Caco-2 (cell line): ENCODE data around the gene ETV6. TPM values are rescaled to one million over a fixed set of nuclear protein-coding genes. Genes with fewer than 3 reads are reported as not detected.

ENCODE experiments used
- BruUV-seq: library from RNA; stranded (reverse); fragments of 400-500 nt; replicated peaks from 2 replicates; lab custom pipeline; 2021; lab: Mats Ljungman, UMichigan
- CTCF ChIA-PET: fragments of 300-600 bp; sonication (Branson Sonifier 250); formaldehyde crosslinking; loops from one replicate; lab custom pipeline; 2022; ENCODE audit warnings: antibody characterized with exemption; lab: Charles Lee
- POLR2A ChIA-PET: fragments of 300-600 bp; sonication (Branson Sonifier 250); formaldehyde crosslinking; loops from one replicate; lab custom pipeline; 2022; ENCODE audit warnings: antibody characterized with exemption; lab: Charles Lee
- DNase-seq, 2 experiments: peaks; one replicate each; pipeline versions ENCODE4 v3.0.0 to v3.0.0-alpha.2; 2020 to 2022
- H3K27me3 ChIP-seq: replicated peaks from 2 replicates; pipeline ENCODE4 v1.6.0; 2011; ENCODE audit warnings: low read length; ENCODE audit not compliant: control insufficient read depth, insufficient read depth
- H3K36me3 ChIP-seq: 2 replicates; pipeline ENCODE4 v1.5.1; 2011; ENCODE audit warnings: low read length; ENCODE audit not compliant: control insufficient read depth, insufficient read depth
- H3K4me1 ChIP-seq: fragments of 250-450 bp; sonication (Bioruptor Pico); 2 replicates; pipeline ENCODE4 v1.5.1; 2020; ENCODE audit warnings: mild to moderate bottlenecking
- H3K4me3 ChIP-seq: 2 replicates; pipeline ENCODE4 v1.5.1; 2011; ENCODE audit warnings: low read depth, mild to moderate bottlenecking, control low read depth, low read length
- H3K9me3 ChIP-seq: fragments of 250-450 bp; sonication (Bioruptor Pico); 2 replicates; pipeline ENCODE4 v1.5.1; 2020; ENCODE audit warnings: mild to moderate bottlenecking, moderate library complexity
- H3K27ac Mint-ChIP-seq: one replicate; pipeline ENCODE4 v1.8.0; 2022; ENCODE audit warnings: mixed read lengths; ENCODE audit not compliant: unreplicated experiment
- H3K27me3 Mint-ChIP-seq: one replicate; pipeline ENCODE4 v1.8.0; 2022; ENCODE audit warnings: mixed read lengths; ENCODE audit not compliant: insufficient read depth, unreplicated experiment
- H3K36me3 Mint-ChIP-seq: one replicate; pipeline ENCODE4 v1.8.0; 2022; ENCODE audit warnings: mild to moderate bottlenecking, mixed read lengths; ENCODE audit not compliant: insufficient read depth, unreplicated experiment
- H3K4me1 Mint-ChIP-seq: one replicate; pipeline ENCODE4 v1.8.0; 2022; ENCODE audit warnings: low read depth, mixed read lengths; ENCODE audit not compliant: unreplicated experiment
- H3K4me3 Mint-ChIP-seq: one replicate; pipeline ENCODE4 v1.8.0; 2022; ENCODE audit warnings: mild to moderate bottlenecking, moderate library complexity, mixed read lengths; ENCODE audit not compliant: unreplicated experiment
- H3K9me3 Mint-ChIP-seq: one replicate; pipeline ENCODE4 v1.8.0; 2022; ENCODE audit warnings: mixed read lengths; ENCODE audit not compliant: unreplicated experiment
- intact Hi-C: fragments of 100-400 bp; cut with micrococcal nuclease; formaldehyde crosslinking; loops from one replicate; pipeline ENCODE4 v1.10.0; 2022; ENCODE audit not compliant: unreplicated experiment
- total RNA-seq: library from RNA; stranded (reverse); gene quantifications from 2 replicates; pipeline ENCODE4 v1.2.3, GENCODE V29; 2022
- TF ChIP-seq, protein P1 (sequence below), 2 experiments: fragments of 200-600 bp in 1 of 2; IDR thresholded peaks; 1 replicate in 1 of 2; 2 replicates in 1 of 2; pipeline versions ENCODE4 v1.5.1 to v1.8.0; 2011 to 2022; ENCODE audit warnings: antibody characterized with exemption in 1 of 2, control low read depth in 1 of 2, inconsistent platforms in 1 of 2, low read depth in 1 of 2, low read length in 1 of 2, mild to moderate bottlenecking in 1 of 2, moderate library complexity in 1 of 2; ENCODE audit not compliant: insufficient read depth in 1 of 2, severe bottlenecking in 1 of 2, unreplicated experiment in 1 of 2

The ETV6 gene
- total RNA-seq, 1 experiment from 2014 or later = 15.6 TPM

DNA sequence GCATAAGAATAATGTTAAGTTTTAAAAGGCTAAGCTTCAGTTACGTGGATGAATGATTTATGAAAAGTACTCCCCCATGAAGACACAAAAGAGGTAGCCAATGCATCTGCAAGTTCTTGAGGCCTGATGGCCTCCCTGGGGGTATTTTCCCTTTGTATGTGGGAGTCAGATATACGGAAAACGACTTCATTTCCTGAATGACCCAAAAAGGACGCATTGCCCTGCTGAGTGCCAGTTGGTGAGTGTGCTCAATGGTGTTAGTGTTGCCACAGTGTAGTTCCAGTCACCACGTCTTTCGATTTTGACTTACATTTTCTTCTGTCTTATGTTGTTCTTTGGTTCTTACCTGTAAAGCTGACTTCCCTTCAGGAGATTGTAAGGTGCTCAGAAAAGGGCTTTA lies 8.0 kb downstream of the ETV6 start:
- Histone ChIP-seq H3K36me3 (no peaks in the 10 kb centered on the region), H3K27me3 (no peaks in the 10 kb centered on the region), H3K9me3 (no peaks in the 10 kb centered on the region), H3K4me3 (no peak overlapping the region), H3K4me1 (no peaks in the 10 kb centered on the region)
- H3K27ac Mint-ChIP-seq = no peak overlapping the region
- DNase-seq = no peak
- H3K4me3 Mint-ChIP-seq = no peak overlapping the region
- H3K36me3 Mint-ChIP-seq = no peaks in the 10 kb centered on the region
- TF ChIP-seq, protein P1, sequence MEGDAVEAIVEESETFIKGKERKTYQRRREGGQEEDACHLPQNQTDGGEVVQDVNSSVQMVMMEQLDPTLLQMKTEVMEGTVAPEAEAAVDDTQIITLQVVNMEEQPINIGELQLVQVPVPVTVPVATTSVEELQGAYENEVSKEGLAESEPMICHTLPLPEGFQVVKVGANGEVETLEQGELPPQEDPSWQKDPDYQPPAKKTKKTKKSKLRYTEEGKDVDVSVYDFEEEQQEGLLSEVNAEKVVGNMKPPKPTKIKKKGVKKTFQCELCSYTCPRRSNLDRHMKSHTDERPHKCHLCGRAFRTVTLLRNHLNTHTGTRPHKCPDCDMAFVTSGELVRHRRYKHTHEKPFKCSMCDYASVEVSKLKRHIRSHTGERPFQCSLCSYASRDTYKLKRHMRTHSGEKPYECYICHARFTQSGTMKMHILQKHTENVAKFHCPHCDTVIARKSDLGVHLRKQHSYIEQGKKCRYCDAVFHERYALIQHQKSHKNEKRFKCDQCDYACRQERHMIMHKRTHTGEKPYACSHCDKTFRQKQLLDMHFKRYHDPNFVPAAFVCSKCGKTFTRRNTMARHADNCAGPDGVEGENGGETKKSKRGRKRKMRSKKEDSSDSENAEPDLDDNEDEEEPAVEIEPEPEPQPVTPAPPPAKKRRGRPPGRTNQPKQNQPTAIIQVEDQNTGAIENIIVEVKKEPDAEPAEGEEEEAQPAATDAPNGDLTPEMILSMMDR (IDR thresholded peaks at IDR 0.05; ENCODE audit: insufficient read depth in 1 of 2, low read depth in 1 of 2, low read length in 1 of 2, severe bottlenecking in 1 of 2, unreplicated experiment in 1 of 2) = no peak
- POLR2A ChIA-PET = no interaction called here
- CTCF ChIA-PET = no interaction called here
- H3K9me3 Mint-ChIP-seq = no peaks in the 10 kb centered on the region
- intact Hi-C loops = no loop called here
- no peaks in the 10 kb centered on the region for H3K4me1 Mint-ChIP-seq
- no TSS peak for BruUV-seq
- H3K27me3 Mint-ChIP-seq = no peaks in the 10 kb centered on the region

DNA sequence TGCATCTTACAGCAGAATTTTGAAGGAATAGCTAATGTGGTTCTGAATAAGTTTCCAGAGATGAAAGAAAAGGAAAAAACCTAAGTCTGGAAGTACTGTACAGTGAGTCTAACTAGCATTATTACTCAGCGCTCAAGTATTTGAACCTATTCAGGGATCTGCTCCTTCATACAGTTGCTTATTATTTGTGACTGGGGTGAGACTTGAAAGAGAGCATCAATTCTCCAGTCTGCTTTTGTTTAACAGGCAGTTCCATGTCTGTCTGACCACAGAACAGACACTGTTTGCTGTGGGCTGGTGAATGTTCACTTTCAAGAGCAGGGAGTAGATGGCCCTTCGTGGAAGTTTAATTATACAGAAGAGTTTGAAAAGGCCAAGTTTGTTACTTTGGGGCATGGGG lies 9.3 kb downstream of the ETV6 start:
- H3K36me3 ChIP-seq = no peaks in the 10 kb centered on the region
- H3K4me1 ChIP-seq = no peaks in the 10 kb centered on the region
- intact Hi-C loops = no loop called here
- DNase-seq = no peak
- TF ChIP-seq, protein P1 (IDR thresholded peaks at IDR 0.05; ENCODE audit: insufficient read depth in 1 of 2, low read depth in 1 of 2, low read length in 1 of 2, severe bottlenecking in 1 of 2, unreplicated experiment in 1 of 2) = no peak
- H3K27me3 ChIP-seq = no peaks in the 10 kb centered on the region
- no peak overlapping the region for H3K27ac Mint-ChIP-seq
- CTCF ChIA-PET = no interaction called here
- no peak overlapping the region for H3K4me3 ChIP-seq
- POLR2A ChIA-PET = no interaction called here
- BruUV-seq = no TSS peak
- no peaks in the 10 kb centered on the region for H3K27me3 Mint-ChIP-seq
- H3K36me3 Mint-ChIP-seq = no peaks in the 10 kb centered on the region
- no peaks in the 10 kb centered on the region for H3K9me3 ChIP-seq
- H3K9me3 Mint-ChIP-seq = no peaks in the 10 kb centered on the region
- H3K4me3 Mint-ChIP-seq = no peak overlapping the region
- H3K4me1 Mint-ChIP-seq = no peaks in the 10 kb centered on the region

DNA sequence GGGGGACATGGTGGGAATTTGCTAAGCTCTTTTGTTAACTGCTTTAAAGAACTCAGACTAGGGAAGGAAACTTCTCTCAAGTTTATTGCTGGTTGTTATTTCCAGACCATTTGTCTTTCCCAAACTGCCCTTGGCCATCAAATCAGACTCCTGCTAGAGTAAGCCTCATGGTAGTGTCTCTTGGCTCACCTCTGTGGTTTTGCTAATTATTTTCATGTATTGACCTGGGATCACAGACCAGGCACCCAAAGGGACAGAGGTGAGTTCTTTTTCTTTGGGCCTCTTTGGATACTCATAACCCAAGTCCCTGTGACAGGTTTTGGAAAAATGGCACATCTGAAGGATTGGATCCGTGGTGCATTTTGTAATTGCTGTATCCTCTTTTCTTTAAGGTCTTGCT lies 11.2 kb downstream of the ETV6 start:
- Mint-ChIP-seq H3K27ac (no peak overlapping the region), H3K36me3 (no peaks in the 10 kb centered on the region), H3K9me3 (no peaks in the 10 kb centered on the region), H3K4me3 (no peak overlapping the region), H3K4me1 (no peaks in the 10 kb centered on the region), H3K27me3 (no peaks in the 10 kb centered on the region)
- CTCF ChIA-PET = no interaction called here
- POLR2A ChIA-PET = interaction anchor here (0.6 kb wide), 1 partner anchor 738 kb away, joined by 4 read pairs; no protein-coding TSS in a partner anchor
- TF ChIP-seq, protein P1 (IDR thresholded peaks at IDR 0.05; ENCODE audit: insufficient read depth in 1 of 2, low read depth in 1 of 2, low read length in 1 of 2, severe bottlenecking in 1 of 2, unreplicated experiment in 1 of 2) = no peak
- DNase-seq = no peak
- H3K4me1 ChIP-seq = no peaks in the 10 kb centered on the region
- H3K36me3 ChIP-seq = no peaks in the 10 kb centered on the region
- intact Hi-C loops = no loop called here
- no peaks in the 10 kb centered on the region for H3K27me3 ChIP-seq
- H3K9me3 ChIP-seq = no peaks in the 10 kb centered on the region
- no peak overlapping the region for H3K4me3 ChIP-seq
- BruUV-seq = no TSS peak
